GM12801 (cell line): Measurements from ENCODE around the gene TMEM54.

Experiments used
- TF ChIP-seq, protein P1 (sequence below): IDR thresholded peaks from one replicate; pipeline ENCODE4 v1.5.1; 2011; ENCODE audit warnings: control low read depth; ENCODE audit not compliant: insufficient read length; ENCODE audit errors: extremely low read depth

Gene TMEM54

DNA sequence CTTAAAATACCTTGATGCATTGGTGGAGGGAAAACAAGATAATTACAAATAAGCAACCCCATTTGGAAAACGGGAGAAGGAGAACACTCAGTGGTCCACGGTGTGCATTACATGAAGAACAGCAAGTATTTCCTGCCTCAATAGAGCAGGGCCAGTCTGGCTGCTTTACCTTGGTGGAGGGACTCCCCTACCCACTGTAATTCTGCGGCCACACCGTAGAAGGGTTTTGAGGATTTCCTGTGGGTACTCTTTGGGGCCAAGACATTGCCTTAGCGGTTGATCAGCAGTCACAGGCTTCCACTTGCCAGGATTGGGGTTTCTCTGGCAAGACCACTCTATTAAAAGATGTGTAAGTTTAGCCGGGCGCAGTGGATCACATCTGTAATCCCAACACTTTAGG, 16.3 kb upstream of the TMEM54 start:
- TF ChIP-seq, protein P1, sequence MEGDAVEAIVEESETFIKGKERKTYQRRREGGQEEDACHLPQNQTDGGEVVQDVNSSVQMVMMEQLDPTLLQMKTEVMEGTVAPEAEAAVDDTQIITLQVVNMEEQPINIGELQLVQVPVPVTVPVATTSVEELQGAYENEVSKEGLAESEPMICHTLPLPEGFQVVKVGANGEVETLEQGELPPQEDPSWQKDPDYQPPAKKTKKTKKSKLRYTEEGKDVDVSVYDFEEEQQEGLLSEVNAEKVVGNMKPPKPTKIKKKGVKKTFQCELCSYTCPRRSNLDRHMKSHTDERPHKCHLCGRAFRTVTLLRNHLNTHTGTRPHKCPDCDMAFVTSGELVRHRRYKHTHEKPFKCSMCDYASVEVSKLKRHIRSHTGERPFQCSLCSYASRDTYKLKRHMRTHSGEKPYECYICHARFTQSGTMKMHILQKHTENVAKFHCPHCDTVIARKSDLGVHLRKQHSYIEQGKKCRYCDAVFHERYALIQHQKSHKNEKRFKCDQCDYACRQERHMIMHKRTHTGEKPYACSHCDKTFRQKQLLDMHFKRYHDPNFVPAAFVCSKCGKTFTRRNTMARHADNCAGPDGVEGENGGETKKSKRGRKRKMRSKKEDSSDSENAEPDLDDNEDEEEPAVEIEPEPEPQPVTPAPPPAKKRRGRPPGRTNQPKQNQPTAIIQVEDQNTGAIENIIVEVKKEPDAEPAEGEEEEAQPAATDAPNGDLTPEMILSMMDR = no peak

DNA sequence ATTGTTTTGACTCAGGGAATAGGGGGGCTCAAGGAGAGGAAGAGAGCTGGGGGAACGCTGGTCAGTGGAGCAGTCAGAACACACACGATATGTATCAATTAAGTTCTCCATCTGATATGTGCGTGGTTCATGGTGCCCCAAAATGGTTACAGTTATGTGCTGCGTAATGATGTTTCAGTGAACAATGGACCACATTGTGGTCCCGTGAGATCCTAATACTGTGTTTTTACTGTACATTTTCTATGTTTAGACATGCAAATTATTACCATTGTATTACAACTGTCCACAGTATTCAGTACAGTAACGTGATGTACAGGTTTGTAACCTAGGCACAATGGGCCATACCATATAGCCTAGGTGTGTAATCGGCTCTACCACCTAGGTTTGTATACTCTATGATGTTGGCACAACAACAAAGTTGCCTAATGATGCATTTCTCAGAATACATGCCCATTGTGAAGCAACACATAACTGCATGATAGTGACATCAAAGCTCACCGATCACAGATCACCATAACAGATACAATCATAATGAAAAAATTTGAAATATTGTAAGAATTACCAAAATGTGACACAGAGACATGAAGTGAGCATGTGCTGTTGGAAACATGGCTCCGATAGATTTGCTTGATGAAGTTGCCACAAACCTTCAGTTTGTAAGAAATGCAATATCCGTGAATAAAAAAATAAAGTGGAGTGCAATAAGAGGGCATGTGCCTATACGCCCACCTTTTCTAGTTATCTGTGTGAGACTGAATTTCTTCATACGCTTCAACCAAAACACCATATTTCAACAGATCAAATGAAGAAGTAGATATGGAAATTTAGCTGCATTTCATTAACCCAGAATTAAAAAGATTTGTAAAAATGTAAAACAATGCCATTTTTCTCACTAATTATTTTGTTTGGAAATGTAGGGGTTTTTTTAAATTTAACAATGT, 14.8 kb upstream of the TMEM54 start:
- TF ChIP-seq, protein P1 = no peak

DNA sequence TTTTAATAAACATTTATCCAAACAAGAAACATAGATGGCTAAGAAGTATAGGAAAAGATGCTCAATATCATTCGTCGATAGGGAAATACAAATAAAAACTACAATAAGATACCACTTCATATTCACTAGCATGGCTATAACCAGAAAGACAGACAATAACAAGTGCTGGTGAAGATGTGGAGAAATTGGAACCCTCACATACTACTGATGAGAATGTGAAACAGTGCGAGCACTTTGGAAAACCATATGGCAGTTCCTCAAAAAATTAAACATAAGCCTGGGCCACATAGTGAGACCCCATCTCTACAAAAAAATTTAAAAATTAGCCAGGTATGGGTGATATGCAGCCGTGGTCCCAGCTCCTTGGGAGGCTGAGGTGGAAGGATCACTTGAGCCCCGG, 9.1 kb upstream of the TMEM54 start:
- TF ChIP-seq, protein P1 = no peak

GRCh38 chr1:32907435-32907834, 6.2 kb upstream of the TMEM54 start:
- TF ChIP-seq, protein P1 = no peak

DNA sequence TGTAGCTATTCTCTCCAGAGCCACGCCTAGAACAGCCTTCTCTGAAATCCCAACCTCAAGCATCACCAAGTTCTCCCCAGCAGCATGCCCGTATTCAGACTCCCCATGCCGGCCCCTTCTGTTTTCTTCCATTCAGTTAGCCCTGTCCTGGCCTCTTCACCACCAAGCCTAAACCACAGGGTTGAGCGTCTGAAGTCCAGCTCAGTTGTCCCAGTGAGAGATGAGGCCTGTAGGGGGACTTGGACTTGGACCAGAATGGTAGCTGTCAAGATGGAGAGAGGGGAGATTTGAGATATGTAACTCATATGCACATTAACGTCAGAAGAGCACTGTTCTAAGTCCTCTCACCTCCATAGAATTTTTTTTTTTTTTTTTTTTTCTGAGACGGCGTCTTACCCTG, 5.5 kb upstream of the TMEM54 start:
- TF ChIP-seq, protein P1 = no peak

- TF ChIP-seq, protein P1 = no peak
Observed at GRCh38 chr1:32904797-32905196, 3.6 kb upstream of the TMEM54 start.

- TF ChIP-seq, protein P1 = no peak
Observed at GRCh38 chr1:32903991-32904785, 3.0 kb upstream of the TMEM54 start.
